ENCODE results near the gene NRP2. TPM values are rescaled to one million over a fixed set of nuclear protein-coding genes. Genes with fewer than 3 reads are reported as not detected.

The NRP2 gene
- total RNA-seq, 4 donors from 2014 or later = 4.9 to 22.4 (median 14.5) TPM

- Histone ChIP-seq H3K27ac (peak overlapping the region in 1 of 4 donors; percentile 80), H3K9me3 (no peaks in the 10 kb centered on the region), H3K4me3 (no peak overlapping the region), H3K27me3 (no peaks in the 10 kb centered on the region), H3K36me3 (no peaks in the 10 kb centered on the region), H3K4me1 (peaks cover 0 to 29% (median 8%) of the 10 kb centered on the region in 4 donors)
- TF ChIP-seq POLR2A (IDR thresholded peaks at IDR 0.05) = no peak
- TF ChIP-seq CTCF (IDR thresholded peaks at IDR 0.05) = peak in 1 of 6 experiments; percentile 5
- DNase-seq = no peak
Observed at GRCh38 chr2:205696331-205696926, 14.1 kb downstream of the NRP2 start.

GRCh38 chr2:205696927-205697441, 14.7 kb downstream of the NRP2 start:
- H3K4me1 ChIP-seq = peaks cover 0 to 32% (median 8%) of the 10 kb centered on the region in 4 donors
- DNase-seq = no peak
- TF ChIP-seq CTCF (IDR thresholded peaks at IDR 0.05) = no peak
- no peak for TF ChIP-seq POLR2A (IDR thresholded peaks at IDR 0.05)
- no peaks in the 10 kb centered on the region for H3K27me3 ChIP-seq
- no peaks in the 10 kb centered on the region for H3K36me3 ChIP-seq
- no peaks in the 10 kb centered on the region for H3K9me3 ChIP-seq
- H3K4me3 ChIP-seq = no peak overlapping the region
- peak overlapping the region in 2 of 4 donors; percentile 17 to 80 for H3K27ac ChIP-seq

- H3K27me3 ChIP-seq = no peaks in the 10 kb centered on the region
- H3K4me3 ChIP-seq = no peak overlapping the region
- no peaks in the 10 kb centered on the region for H3K36me3 ChIP-seq
- TF ChIP-seq POLR2A (IDR thresholded peaks at IDR 0.05) = no peak
- TF ChIP-seq CTCF (IDR thresholded peaks at IDR 0.05) = no peak
- peak overlapping the region in 1 of 4 donors; percentile 80 for H3K27ac ChIP-seq
- H3K4me1 ChIP-seq = peaks cover 0 to 39% (median 8%) of the 10 kb centered on the region in 4 donors
- no peak for DNase-seq
- H3K9me3 ChIP-seq = no peaks in the 10 kb centered on the region
Observed at GRCh38 chr2:205698286-205699268, 16.3 kb downstream of the NRP2 start.

GRCh38 chr2:205699515-205700289, 17.4 kb downstream of the NRP2 start:
- H3K27ac ChIP-seq = peak overlapping the region; percentile 7 to 80 (median 39)
- DNase-seq = no peak
- peaks cover 0 to 50% (median 8%) of the 10 kb centered on the region in 4 donors for H3K4me1 ChIP-seq
- no peak overlapping the region for H3K4me3 ChIP-seq
- H3K9me3 ChIP-seq = no peaks in the 10 kb centered on the region
- H3K36me3 ChIP-seq = no peaks in the 10 kb centered on the region
- no peaks in the 10 kb centered on the region for H3K27me3 ChIP-seq
- no peak for TF ChIP-seq POLR2A (IDR thresholded peaks at IDR 0.05)
- no peak for TF ChIP-seq CTCF (IDR thresholded peaks at IDR 0.05)

All from Peyer's patch (tissue), 4 donors.